Measurements from ENCODE around the gene SIT1.
"Not testable (repeated sequence)": the region's sequence is repeated elsewhere in the genome, so short reads cannot be mapped to it uniquely, and the experiment has no call there.

SIT1 gene

DNA sequence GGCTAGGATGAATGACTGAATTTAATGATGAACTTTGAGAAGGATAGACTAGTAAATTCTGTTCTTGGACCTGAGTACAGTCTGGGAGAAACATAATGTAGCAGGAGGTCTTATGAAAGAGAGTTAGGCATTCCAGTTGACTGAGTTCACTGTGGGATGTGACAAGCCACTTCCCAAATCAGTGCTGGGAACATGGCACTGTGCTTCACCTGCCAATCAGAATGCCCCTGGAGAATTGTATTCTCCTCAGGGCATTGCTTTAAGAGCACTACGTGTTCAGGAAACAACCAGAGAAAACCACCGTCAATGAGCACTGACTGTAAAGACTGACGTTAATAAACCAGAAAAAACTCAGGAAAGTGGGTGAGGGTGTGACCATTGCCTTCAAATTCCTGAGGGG is 8.6 kb upstream of the SIT1 start:
- DNase-seq: no peak

DNA sequence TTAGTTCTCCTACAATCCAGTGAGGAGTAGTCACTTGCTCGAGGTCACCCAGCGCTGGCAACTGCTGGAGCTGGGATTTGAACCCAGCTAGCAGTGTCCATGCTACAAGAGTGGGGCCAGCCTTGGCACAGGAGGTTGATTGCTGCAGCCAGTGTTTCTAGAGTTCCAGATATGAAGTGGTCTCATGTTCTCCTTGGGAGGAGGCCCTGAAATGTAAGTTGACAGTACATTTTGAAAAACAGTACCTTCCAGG is 8.2 kb upstream of the SIT1 start:
- DNase-seq: no peak

- DNase-seq: peak; percentile 54 to 92
Observed at GRCh38 chr9:35658137-35658967, 7.6 kb upstream of the SIT1 start, which contains the start of gene CCDC107. TSS of gene CCDC107 (plus strand) at chr9:35658292. CDS start at chr9:35658380, 88 bp downstream.

GRCh38 chr9:35657546-35658136 is 6.9 kb upstream of the SIT1 start, which contains the start of gene RMRP:
TSS of gene RMRP (minus strand) at chr9:35658019.
- peak; percentile 87 to 92 for DNase-seq

GRCh38 chr9:35656831-35657545 is 6.3 kb upstream of the SIT1 start:
- no peak for DNase-seq

- DNase-seq: no peak
Observed at GRCh38 chr9:35656348-35656747, 5.6 kb upstream of the SIT1 start.

DNA sequence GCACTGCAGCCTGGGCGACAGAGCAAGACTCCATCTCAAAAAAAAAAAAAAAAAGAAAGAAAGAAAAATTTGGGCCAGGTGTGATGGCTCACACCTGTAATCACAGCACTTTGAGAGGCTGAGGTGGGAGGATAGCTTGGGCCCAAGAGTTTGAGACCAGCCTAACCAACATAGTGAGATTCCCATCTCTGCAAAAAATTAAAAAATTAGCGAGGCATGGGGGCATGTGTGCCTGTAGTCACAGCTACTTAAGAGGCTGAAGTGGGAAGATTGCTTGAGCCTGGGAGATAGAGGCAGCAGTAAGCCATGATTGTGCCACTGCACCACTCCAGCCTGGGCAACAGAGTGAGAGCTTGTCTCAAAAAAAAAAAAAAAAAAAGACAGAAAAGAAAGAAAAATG is 2.9 kb upstream of the SIT1 start:
- DNase-seq: no peak

- no peak for DNase-seq
Observed at GRCh38 chr9:35652829-35653209, 2.1 kb upstream of the SIT1 start.

DNA sequence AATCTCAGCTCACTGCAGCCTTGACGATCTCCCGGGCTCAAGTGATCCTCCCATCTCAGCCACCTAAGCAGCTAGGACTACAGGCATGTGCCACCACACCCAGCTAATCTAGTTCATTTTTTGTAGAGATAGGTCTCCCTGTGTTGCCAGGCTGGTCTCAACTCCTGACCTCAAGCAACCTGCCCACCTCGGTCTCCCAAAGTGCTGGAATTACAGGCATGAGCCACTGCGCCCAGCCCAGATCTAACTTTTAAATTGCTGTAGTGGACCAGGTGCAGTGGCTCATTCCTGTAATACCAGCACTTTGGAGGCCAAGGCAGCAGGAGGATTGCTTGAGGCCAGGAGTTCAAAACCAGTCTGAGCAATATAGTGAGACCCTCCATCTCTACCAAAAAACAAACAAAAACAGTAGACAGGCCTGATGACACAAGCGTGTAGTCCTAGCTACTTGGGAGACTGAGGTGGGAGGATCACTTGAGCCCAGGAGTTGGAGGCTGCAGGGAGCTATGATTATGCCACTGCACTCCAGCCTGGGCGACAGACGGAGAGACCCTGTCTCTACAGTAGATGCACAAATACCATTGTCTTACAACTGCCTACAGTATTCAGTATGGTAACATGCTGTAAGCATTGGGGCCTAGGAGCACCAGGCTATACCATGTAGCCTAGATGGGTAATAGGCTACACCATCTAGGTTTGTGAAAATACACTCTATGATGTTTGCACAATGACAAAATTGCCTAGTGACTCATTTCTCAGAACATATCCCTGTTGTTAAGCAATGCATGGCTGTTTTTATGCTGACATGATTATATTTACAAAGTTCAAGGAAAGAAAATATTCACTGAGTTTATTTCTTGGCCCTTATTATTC is 1.5 kb upstream of the SIT1 start:
- DNase-seq: no peak

- no peak for DNase-seq
Observed at GRCh38 chr9:35649431-35650340, 1.0 kb downstream of the SIT1 start.

DNA sequence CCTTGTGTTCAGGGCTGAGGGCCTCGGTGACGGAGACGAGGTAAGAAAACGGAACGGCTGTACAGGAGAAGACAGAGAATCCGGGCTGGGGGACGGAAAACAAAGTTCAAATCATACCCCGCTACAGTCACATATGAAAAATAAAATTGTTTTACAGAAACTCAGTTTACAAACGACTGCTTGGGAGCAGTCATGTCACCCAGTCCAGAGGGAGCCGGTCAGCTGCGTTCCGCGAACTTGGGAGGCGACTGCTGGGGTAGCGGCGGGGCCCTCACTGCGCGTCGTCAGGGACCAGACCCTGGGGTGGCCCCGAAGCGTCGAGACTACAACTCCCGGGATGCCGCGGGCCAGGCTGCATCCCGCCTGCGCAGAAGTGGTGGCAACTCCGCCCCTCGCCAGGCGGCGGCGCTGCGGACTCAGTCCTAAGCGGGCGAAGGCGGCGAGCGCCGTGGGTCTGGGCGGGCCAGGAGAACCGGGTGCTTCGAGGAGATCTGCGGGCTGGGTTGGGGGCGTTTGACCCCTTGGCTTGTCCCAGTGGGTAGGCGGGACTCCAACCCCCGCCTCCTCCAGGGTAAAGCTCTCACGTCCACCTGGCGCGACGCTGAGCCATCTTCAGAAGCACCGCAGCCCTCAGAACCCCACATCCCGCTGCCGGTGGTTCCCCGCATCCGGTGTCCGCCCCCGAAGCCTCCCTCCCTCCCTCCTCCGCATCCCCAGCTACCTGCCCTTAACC is 4.0 kb downstream of the SIT1 start:
- DNase-seq: peak; percentile 35 to 36

GRCh38 chr9:35646153-35646532 is 4.6 kb downstream of the SIT1 start:
- DNase-seq: no peak

GRCh38 chr9:35645736-35646135 is 5.0 kb downstream of the SIT1 start:
- not testable (repeated sequence) for DNase-seq

GRCh38 chr9:35643046-35643445 is 7.7 kb downstream of the SIT1 start:
- no peak for DNase-seq

- DNase-seq: not testable (repeated sequence)
Observed at GRCh38 chr9:35641478-35641877, 9.3 kb downstream of the SIT1 start.

- not testable (repeated sequence) for DNase-seq
Observed at GRCh38 chr9:35640431-35640830, 10.3 kb downstream of the SIT1 start.

- DNase-seq: no peak
Observed at GRCh38 chr9:35639631-35640030, 11.1 kb downstream of the SIT1 start.

GRCh38 chr9:35639225-35639624 is 11.5 kb downstream of the SIT1 start:
- not testable (repeated sequence) for DNase-seq

- not testable (repeated sequence) for DNase-seq
Observed at GRCh38 chr9:35638751-35639150, 12.0 kb downstream of the SIT1 start.

DNA sequence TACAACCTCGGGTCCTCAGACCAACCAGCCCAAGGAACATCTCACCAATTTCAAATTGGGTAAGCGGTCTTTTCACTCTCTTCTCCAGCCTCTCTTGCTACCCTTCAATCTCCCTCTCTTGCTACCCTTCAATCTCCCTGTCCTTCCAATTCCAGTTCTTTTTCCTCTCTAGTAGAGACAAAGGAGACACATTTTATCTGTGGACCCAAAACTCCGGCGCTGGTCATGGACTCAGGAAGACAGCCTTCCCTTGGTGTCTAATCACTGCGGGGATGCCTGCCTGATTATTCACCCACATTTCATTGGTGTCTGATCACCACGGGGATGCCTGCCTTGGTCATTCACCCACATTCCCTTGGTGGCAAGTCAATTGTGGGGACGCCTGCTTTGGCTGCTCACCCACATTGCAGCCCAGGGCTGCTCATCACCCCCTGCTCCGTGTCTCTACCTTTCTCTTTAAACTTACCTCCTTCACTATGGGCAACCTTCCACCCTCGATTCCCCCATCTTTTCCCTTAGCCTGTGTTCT is 13.2 kb downstream of the SIT1 start:
- DNase-seq: not testable (repeated sequence)

DNA sequence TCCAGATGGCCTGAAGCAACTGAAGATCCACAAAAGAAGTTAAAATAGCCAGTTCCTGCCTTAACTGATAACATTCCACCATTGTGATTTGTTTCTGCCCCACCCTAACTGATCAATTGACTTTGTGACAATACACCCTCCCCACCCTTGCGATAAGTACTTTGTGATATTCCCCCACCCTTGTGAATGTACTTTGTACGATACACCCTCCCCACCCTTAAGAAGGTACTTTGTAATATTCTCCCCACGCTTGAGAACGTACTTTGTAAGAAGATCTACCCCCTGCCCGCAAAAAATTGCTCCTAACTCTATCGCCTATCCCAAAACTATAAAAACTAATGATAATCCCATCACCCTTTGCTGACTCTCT is 13.9 kb downstream of the SIT1 start:
- DNase-seq: not testable (repeated sequence)
